ENCODE results near the gene LSM2. TPM values are rescaled to one million over a fixed set of nuclear protein-coding genes. Genes with fewer than 3 reads are reported as not detected.

The LSM2 gene
- polyA plus RNA-seq, 3 donors: 26.0 to 41.0 (median 40.0) TPM

DNA sequence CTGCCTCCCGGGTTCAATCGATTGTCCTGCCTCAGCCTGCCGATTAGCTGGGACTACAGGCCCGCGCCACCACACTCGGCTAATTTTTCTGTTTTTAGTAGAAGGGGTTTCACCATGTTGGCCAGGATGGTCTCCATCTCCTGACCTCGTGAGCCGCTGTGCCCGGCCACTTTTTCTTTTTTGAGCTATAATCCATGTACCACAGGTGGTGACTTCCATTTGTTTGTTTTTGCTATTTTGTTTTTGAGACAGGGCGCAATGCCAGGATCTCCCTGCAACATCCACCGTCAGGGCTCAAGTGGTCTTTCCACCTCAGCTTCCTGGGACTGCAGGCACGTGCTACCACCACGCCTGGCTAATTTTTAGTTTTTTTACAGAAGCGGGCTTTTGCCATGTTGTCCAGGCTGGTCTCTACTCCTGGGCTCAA lies 29.3 kb upstream of the LSM2 start:
- Mint-ChIP-seq H3K4me1 (peaks cover 45% of the 10 kb centered on the region), H3K27me3 (ENCODE audit: low read depth in 3 of 3) (no peaks in the 10 kb centered on the region), H3K9me3 (no peaks in the 10 kb centered on the region), H3K27ac (peak overlapping the region; percentile 90 to 100 (median 98)), H3K4me3 (peak overlapping the region; percentile 98 to 99), H3K36me3 (peaks cover 34 to 50% of the 10 kb centered on the region in 2 donors)
- H3K27ac ChIP-seq (ENCODE audit: low read depth in 1 of 2, low read length in 2 of 2): peak overlapping the region; percentile 87 to 92
- peak overlapping the region; percentile 85 for H3K4me2 ChIP-seq (replicated peaks; ENCODE audit: extremely low read depth, low read length, poor library complexity, severe bottlenecking)
- no peaks in the 10 kb centered on the region for H3K27me3 ChIP-seq (ENCODE audit: control insufficient read depth in 2 of 2, insufficient read depth in 2 of 2, low read length in 2 of 2)
- TF ChIP-seq, protein P1, sequence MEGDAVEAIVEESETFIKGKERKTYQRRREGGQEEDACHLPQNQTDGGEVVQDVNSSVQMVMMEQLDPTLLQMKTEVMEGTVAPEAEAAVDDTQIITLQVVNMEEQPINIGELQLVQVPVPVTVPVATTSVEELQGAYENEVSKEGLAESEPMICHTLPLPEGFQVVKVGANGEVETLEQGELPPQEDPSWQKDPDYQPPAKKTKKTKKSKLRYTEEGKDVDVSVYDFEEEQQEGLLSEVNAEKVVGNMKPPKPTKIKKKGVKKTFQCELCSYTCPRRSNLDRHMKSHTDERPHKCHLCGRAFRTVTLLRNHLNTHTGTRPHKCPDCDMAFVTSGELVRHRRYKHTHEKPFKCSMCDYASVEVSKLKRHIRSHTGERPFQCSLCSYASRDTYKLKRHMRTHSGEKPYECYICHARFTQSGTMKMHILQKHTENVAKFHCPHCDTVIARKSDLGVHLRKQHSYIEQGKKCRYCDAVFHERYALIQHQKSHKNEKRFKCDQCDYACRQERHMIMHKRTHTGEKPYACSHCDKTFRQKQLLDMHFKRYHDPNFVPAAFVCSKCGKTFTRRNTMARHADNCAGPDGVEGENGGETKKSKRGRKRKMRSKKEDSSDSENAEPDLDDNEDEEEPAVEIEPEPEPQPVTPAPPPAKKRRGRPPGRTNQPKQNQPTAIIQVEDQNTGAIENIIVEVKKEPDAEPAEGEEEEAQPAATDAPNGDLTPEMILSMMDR (IDR thresholded peaks at IDR 0.05): no peak
- peaks cover 47% of the 10 kb centered on the region for H4K20me1 ChIP-seq (ENCODE audit: insufficient read depth, low read length)
- H3K9me3 ChIP-seq (replicated peaks in 1 of 2; ENCODE audit: control insufficient read depth in 1 of 2, insufficient read depth in 1 of 2, low read length in 2 of 2): no peaks in the 10 kb centered on the region
- peaks cover 58 to 69% of the 10 kb centered on the region in 2 donors for H3K4me1 ChIP-seq (ENCODE audit: control insufficient read depth in 1 of 2, insufficient read depth in 2 of 2, low read length in 2 of 2)
- intact Hi-C loops (cut with micrococcal nuclease): loop anchor here (2.0 to 10.0 kb wide), 3 partner anchors 27 to 291 kb away; partner anchors contain the start of genes ATP6V1G2 (in 1 of the 2), DDAH2 (in 1 of the 2), DDX39B (in 1 of the 2) and LY6G6C (in 1 of the 2)
- DNase-seq: no peak
- H3K79me2 ChIP-seq (ENCODE audit: insufficient read depth, low read length): peaks cover 64% of the 10 kb centered on the region
- 15% methylated on average over 5 of the region's 14 CpGs for WGBS (ENCODE audit: insufficient coverage)
- H3K4me3 ChIP-seq (replicated peaks in 1 of 3; ENCODE audit: low read depth in 2 of 3, low read length in 3 of 3): peak overlapping the region; percentile 83 to 89 (median 86)
- H2AFZ ChIP-seq (ENCODE audit: insufficient read depth, low read depth, low read length, poor library complexity, severe bottlenecking): peak overlapping the region; percentile 5
- peak overlapping the region; percentile 80 for H3K9ac ChIP-seq (ENCODE audit: insufficient read depth, low read length, poor library complexity, severe bottlenecking)
- H3K36me3 ChIP-seq (replicated peaks in 1 of 2; ENCODE audit: control insufficient read depth in 1 of 2, insufficient read depth in 2 of 2, low read length in 2 of 2): peaks cover 38 to 44% of the 10 kb centered on the region in 2 donors

DNA sequence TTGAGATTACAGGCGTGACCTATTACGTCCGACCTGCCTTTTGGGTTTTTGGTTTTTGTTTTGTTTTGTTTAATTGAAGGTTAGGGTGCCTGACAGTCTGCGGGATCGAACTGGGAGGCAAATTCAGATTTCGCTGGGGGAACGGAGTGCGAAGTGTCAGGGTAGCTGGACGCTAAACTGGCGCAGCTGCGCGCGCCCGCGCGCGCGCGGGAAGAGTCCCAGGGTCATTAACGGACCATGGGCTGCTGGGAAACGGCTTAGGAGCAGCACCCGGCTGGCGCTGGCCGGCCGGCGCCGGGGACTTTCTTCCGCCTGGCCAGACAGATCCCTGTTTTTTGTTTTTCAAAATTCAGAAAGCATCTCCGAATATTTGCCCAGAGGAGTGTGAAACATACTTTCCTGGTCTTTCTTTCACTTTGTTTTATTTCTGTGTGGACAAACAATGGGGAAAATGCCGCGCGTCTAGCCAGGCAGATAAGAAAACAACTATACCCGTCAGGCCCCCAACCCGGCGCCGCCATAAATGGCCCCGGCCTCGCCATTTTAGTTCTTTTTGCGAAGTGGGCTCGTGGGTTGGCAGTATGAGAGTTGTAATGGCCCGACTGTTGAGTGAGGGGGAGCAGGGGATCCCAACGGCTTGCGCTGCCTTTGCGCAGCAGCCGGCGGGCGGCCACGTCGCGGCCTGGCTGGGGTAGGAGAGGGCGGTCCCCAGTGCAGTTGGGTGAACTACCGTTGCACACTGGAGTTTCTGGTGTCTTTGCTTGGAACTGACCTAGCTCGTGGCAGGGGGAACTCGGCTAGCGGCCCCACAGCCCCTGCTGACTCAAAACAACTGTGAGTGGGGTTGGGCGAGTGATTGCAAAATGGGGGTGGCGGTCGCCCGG lies 27.8 kb upstream of the LSM2 start:
- Histone ChIP-seq H3K4me2 (replicated peaks; ENCODE audit: extremely low read depth, low read length, poor library complexity, severe bottlenecking) (peak overlapping the region; percentile 85), H3K4me1 (ENCODE audit: control insufficient read depth in 1 of 2, insufficient read depth in 2 of 2, low read length in 2 of 2) (peaks cover 70 to 82% of the 10 kb centered on the region in 2 donors), H3K4me3 (replicated peaks in 1 of 3; ENCODE audit: low read depth in 2 of 3, low read length in 3 of 3) (peak overlapping the region; percentile 83 to 89 (median 86)), H2AFZ (ENCODE audit: insufficient read depth, low read depth, low read length, poor library complexity, severe bottlenecking) (peak overlapping the region; percentile 76), H3K27me3 (ENCODE audit: control insufficient read depth in 2 of 2, insufficient read depth in 2 of 2, low read length in 2 of 2) (no peaks in the 10 kb centered on the region), H4K20me1 (ENCODE audit: insufficient read depth, low read length) (peaks cover 38% of the 10 kb centered on the region), H3K9ac (ENCODE audit: insufficient read depth, low read length, poor library complexity, severe bottlenecking) (peak overlapping the region; percentile 80), H3K79me2 (ENCODE audit: insufficient read depth, low read length) (peaks cover 79% of the 10 kb centered on the region), H3K36me3 (replicated peaks in 1 of 2; ENCODE audit: control insufficient read depth in 1 of 2, insufficient read depth in 2 of 2, low read length in 2 of 2) (peaks cover 25 to 29% of the 10 kb centered on the region in 2 donors), H3K9me3 (replicated peaks in 1 of 2; ENCODE audit: control insufficient read depth in 1 of 2, insufficient read depth in 1 of 2, low read length in 2 of 2) (no peaks in the 10 kb centered on the region), H3K27ac (ENCODE audit: low read depth in 1 of 2, low read length in 2 of 2) (peak overlapping the region; percentile 87 to 92)
- TF ChIP-seq, protein P1 (IDR thresholded peaks at IDR 0.05): no peak
- H3K4me3 Mint-ChIP-seq: peak overlapping the region; percentile 98 to 99
- peaks cover 56% of the 10 kb centered on the region for H3K4me1 Mint-ChIP-seq
- H3K9me3 Mint-ChIP-seq: no peaks in the 10 kb centered on the region
- H3K27ac Mint-ChIP-seq: peak overlapping the region; percentile 97 to 100 (median 98)
- under 1% methylated on average over 57 of the region's 59 CpGs for WGBS (ENCODE audit: insufficient coverage)
- H3K27me3 Mint-ChIP-seq (ENCODE audit: low read depth in 3 of 3): no peaks in the 10 kb centered on the region
- DNase-seq: peak; percentile 77 to 86 (median 81)
- intact Hi-C loops (cut with micrococcal nuclease): loop anchor here (5.0 to 10.0 kb wide), 4 partner anchors 107 to 290 kb away; partner anchors contain the start of genes DDAH2 (in 2 of the 2), LY6G5C (in 2 of the 2), ATP6V1G2 (in 1 of the 2) and DDX39B (in 1 of the 2)
- peaks cover 19 to 36% of the 10 kb centered on the region in 2 donors for H3K36me3 Mint-ChIP-seq

Data from CD14-positive monocyte (primary cell).